Neural cell (in vitro differentiated cells): Measurements from ENCODE around the gene SMIM43. TPM values are rescaled to one million over a fixed set of nuclear protein-coding genes. Genes with fewer than 3 reads are reported as not detected.
"Not testable (repeated sequence)": the region's sequence is repeated elsewhere in the genome, so short reads cannot be mapped to it uniquely, and the experiment has no call there.

Experiments used
- H2AFZ ChIP-seq: fragments of 200-600, 300-800 bp; sonication (generic), shearing (Covaris generic); 2 replicates; pipeline ENCODE4 v1.6.0; 2014; ENCODE audit warnings: low read depth, mild to moderate bottlenecking, antibody characterized with exemption, low read length, moderate library complexity
- H3F3A ChIP-seq: fragments of 200-600 bp; shearing (Covaris generic); 2 replicates; pipeline ENCODE4 v1.6.1; 2016; ENCODE audit warnings: mild to moderate bottlenecking, moderate library complexity, mixed read lengths, antibody characterized with exemption, low read length; ENCODE audit not compliant: insufficient read depth, poor library complexity, severe bottlenecking
- H3K27ac ChIP-seq: fragments of 200-600, 300-800 bp; sonication (generic), shearing (Covaris generic); 2 replicates; pipeline ENCODE4 v1.5.1; 2014; ENCODE audit warnings: mild to moderate bottlenecking, low read length, moderate library complexity
- H3K27me3 ChIP-seq: fragments of 300-800, 200-600 bp; sonication (generic), shearing (Covaris generic); 2 replicates; pipeline ENCODE4 v1.6.0; 2014; ENCODE audit warnings: mild to moderate bottlenecking, low read depth, low read length, moderate library complexity; ENCODE audit not compliant: insufficient read depth
- H3K36me3 ChIP-seq: fragments of 300-800, 200-600 bp; sonication (generic), shearing (Covaris generic); 2 replicates; pipeline ENCODE4 v1.5.1; 2014; ENCODE audit warnings: mild to moderate bottlenecking, antibody characterized with exemption, low read length, moderate library complexity; ENCODE audit not compliant: insufficient read depth
- H3K4me2 ChIP-seq: fragments of 300-800, 200-600 bp; sonication (generic), shearing (Covaris generic); 2 replicates; pipeline ENCODE4 v1.6.0; 2014; ENCODE audit warnings: mild to moderate bottlenecking, low read length
- H3K4me3 ChIP-seq: fragments of 300-800, 200-600 bp; sonication (generic), shearing (Covaris generic); 2 replicates; pipeline ENCODE4 v1.5.1; 2014; ENCODE audit warnings: mild to moderate bottlenecking, low read length, moderate library complexity
- H3K79me2 ChIP-seq: fragments of 200-600 bp; shearing (Covaris generic); replicated peaks from 2 replicates; pipeline ENCODE4 v1.6.0; 2014; ENCODE audit warnings: mild to moderate bottlenecking, low read length, moderate library complexity; ENCODE audit not compliant: insufficient read depth
- H3K9ac ChIP-seq: fragments of 300-800, 200-600 bp; sonication (generic), shearing (Covaris generic); 2 replicates; pipeline ENCODE4 v1.6.1; 2016; ENCODE audit warnings: mild to moderate bottlenecking, low read length, mixed read lengths
- H3K9me2 ChIP-seq: fragments of 200-600 bp; shearing (Covaris generic); 2 replicates; pipeline ENCODE4 v1.6.1; 2016; ENCODE audit warnings: mild to moderate bottlenecking, low read length, mixed read lengths; ENCODE audit not compliant: insufficient read depth
- H3K9me3 ChIP-seq: fragments of 200-600, 300-800 bp; sonication (generic), shearing (Covaris generic); 2 replicates; pipeline ENCODE4 v1.6.1; 2016; ENCODE audit warnings: mild to moderate bottlenecking, mixed run types, low read length, moderate library complexity, mixed read lengths
- H4K20me1 ChIP-seq: fragments of 200-600 bp; shearing (Covaris generic); 2 replicates; pipeline ENCODE4 v1.6.1; 2016; ENCODE audit warnings: mild to moderate bottlenecking, mixed run types; ENCODE audit not compliant: insufficient read depth
- EP300 ChIP-seq: fragments of 450-650 bp; conservative IDR thresholded peaks from 2 replicates; pipeline ENCODE4 v1.6.1; 2014; ENCODE audit warnings: antibody characterized with exemption, mild to moderate bottlenecking, moderate library complexity; ENCODE audit not compliant: poor library complexity, severe bottlenecking
- EZH2 ChIP-seq: fragments of 200-600, 300-800 bp; shearing (Covaris generic), sonication (generic); IDR thresholded peaks from 2 replicates; pipeline ENCODE4 v1.6.1; 2014; ENCODE audit warnings: antibody characterized with exemption, low read length, borderline replicate concordance, mild to moderate bottlenecking; ENCODE audit not compliant: insufficient read depth, poor library complexity, severe bottlenecking
- MXI1 ChIP-seq: fragments of 450-650 bp; conservative IDR thresholded peaks from 2 replicates; pipeline ENCODE4 v1.6.1; 2014; ENCODE audit warnings: antibody characterized with exemption, mild to moderate bottlenecking; ENCODE audit not compliant: poor library complexity, severe bottlenecking
- POLR2AphosphoS5 ChIP-seq: IDR thresholded peaks from 2 replicates; pipeline ENCODE4 v1.6.1; 2012
- RAD21 ChIP-seq: fragments of 450-650 bp; conservative IDR thresholded peaks from 2 replicates; pipeline ENCODE4 v1.6.1; 2014; ENCODE audit warnings: antibody characterized with exemption, mild to moderate bottlenecking, moderate library complexity
- SMC3 ChIP-seq: fragments of 450-650 bp; conservative IDR thresholded peaks from 2 replicates; pipeline ENCODE4 v1.6.1; 2014; ENCODE audit warnings: antibody characterized with exemption, mild to moderate bottlenecking, moderate library complexity; ENCODE audit not compliant: poor library complexity
- TAF1 ChIP-seq: IDR thresholded peaks from 2 replicates; pipeline ENCODE4 v1.6.1; 2012; ENCODE audit warnings: low read depth
- polyA plus RNA-seq: library from polyadenylated mRNA; depleted of rRNA; stranded (reverse); fragments of >200 nt; gene quantifications from 2 replicates; pipeline ENCODE4 v1.2.3, GENCODE V29; 2014
- TF ChIP-seq, protein P1 (sequence below): fragments of 450-650 bp; IDR thresholded peaks from 2 replicates; pipeline ENCODE4 v1.5.1; 2014; ENCODE audit warnings: antibody characterized with exemption, mild to moderate bottlenecking, moderate library complexity; ENCODE audit not compliant: poor library complexity, severe bottlenecking
- TF ChIP-seq, protein P2 (sequence below): IDR thresholded peaks from 2 replicates; pipeline ENCODE4 v1.6.1; 2012; ENCODE audit warnings: borderline replicate concordance

SMIM43 gene
- polyA plus RNA-seq, 1 donor from 2014 or later: 0.17 TPM

DNA sequence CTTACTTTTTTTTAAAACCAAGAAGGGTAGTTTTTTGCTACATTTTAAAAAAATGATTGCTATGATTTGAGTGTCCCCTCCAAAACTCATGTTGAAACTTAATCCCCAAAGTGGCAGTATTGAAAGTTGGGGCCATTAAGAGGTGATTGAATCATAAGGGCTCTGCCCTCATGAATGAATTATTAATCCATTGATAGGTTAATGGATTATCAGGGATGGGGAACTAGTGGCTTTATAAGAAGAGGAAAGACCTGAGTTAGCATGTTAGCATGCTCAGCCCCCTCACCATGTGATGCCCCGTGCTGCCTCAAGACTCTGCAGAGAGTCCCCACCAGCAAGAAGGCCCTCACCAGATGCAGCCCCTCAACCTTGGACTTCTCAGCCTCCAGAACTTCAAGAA lies 31.0 kb downstream of the SMIM43 start:
- no peaks in the 10 kb centered on the region for H4K20me1 ChIP-seq
- TF ChIP-seq SMC3: no peak
- no peak for TF ChIP-seq TAF1
- TF ChIP-seq EP300: no peak
- TF ChIP-seq, protein P1, sequence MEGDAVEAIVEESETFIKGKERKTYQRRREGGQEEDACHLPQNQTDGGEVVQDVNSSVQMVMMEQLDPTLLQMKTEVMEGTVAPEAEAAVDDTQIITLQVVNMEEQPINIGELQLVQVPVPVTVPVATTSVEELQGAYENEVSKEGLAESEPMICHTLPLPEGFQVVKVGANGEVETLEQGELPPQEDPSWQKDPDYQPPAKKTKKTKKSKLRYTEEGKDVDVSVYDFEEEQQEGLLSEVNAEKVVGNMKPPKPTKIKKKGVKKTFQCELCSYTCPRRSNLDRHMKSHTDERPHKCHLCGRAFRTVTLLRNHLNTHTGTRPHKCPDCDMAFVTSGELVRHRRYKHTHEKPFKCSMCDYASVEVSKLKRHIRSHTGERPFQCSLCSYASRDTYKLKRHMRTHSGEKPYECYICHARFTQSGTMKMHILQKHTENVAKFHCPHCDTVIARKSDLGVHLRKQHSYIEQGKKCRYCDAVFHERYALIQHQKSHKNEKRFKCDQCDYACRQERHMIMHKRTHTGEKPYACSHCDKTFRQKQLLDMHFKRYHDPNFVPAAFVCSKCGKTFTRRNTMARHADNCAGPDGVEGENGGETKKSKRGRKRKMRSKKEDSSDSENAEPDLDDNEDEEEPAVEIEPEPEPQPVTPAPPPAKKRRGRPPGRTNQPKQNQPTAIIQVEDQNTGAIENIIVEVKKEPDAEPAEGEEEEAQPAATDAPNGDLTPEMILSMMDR: no peak
- no peak for TF ChIP-seq EZH2
- no peak for TF ChIP-seq POLR2AphosphoS5
- TF ChIP-seq, protein P2, sequence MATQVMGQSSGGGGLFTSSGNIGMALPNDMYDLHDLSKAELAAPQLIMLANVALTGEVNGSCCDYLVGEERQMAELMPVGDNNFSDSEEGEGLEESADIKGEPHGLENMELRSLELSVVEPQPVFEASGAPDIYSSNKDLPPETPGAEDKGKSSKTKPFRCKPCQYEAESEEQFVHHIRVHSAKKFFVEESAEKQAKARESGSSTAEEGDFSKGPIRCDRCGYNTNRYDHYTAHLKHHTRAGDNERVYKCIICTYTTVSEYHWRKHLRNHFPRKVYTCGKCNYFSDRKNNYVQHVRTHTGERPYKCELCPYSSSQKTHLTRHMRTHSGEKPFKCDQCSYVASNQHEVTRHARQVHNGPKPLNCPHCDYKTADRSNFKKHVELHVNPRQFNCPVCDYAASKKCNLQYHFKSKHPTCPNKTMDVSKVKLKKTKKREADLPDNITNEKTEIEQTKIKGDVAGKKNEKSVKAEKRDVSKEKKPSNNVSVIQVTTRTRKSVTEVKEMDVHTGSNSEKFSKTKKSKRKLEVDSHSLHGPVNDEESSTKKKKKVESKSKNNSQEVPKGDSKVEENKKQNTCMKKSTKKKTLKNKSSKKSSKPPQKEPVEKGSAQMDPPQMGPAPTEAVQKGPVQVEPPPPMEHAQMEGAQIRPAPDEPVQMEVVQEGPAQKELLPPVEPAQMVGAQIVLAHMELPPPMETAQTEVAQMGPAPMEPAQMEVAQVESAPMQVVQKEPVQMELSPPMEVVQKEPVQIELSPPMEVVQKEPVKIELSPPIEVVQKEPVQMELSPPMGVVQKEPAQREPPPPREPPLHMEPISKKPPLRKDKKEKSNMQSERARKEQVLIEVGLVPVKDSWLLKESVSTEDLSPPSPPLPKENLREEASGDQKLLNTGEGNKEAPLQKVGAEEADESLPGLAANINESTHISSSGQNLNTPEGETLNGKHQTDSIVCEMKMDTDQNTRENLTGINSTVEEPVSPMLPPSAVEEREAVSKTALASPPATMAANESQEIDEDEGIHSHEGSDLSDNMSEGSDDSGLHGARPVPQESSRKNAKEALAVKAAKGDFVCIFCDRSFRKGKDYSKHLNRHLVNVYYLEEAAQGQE: no peak
- no peak for TF ChIP-seq MXI1
- H3K4me2 ChIP-seq: no peak overlapping the region
- no peak overlapping the region for H3K27ac ChIP-seq
- H3F3A ChIP-seq: no peaks in the 10 kb centered on the region
- no peak overlapping the region for H3K4me3 ChIP-seq
- no peaks in the 10 kb centered on the region for H3K27me3 ChIP-seq
- H3K9ac ChIP-seq: no peak overlapping the region
- no peaks in the 10 kb centered on the region for H3K36me3 ChIP-seq
- H3K9me2 ChIP-seq: no peaks in the 10 kb centered on the region
- H2AFZ ChIP-seq: no peak overlapping the region
- no peaks in the 10 kb centered on the region for H3K9me3 ChIP-seq
- H3K79me2 ChIP-seq: no peaks in the 10 kb centered on the region

DNA sequence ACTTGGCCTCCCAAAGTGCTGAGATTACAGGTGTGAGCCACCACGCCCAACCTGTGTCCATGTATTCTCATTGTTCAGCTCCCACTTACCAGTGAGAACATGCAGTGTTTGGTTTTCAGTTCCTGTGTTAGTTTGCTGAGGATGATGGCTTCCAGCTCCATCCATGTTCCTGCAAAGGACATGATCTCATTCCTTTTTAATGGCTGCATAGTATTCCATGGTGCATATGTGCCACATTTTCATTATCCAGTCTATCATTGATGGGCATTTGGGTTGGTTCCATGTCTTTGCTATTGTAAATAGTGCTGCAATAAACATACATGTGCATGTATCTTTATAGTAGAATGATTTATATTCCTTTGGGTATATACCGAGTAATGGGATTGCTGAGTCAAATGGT lies 35.2 kb downstream of the SMIM43 start:
- H3K79me2 ChIP-seq, H3K4me3 ChIP-seq, H3K27me3 ChIP-seq, H3K36me3 ChIP-seq, H3K9me3 ChIP-seq, H3K27ac ChIP-seq, H4K20me1 ChIP-seq, H3K9me2 ChIP-seq, H2AFZ ChIP-seq, H3K9ac ChIP-seq, H3F3A ChIP-seq, H3K4me2 ChIP-seq: not testable (repeated sequence)

DNA sequence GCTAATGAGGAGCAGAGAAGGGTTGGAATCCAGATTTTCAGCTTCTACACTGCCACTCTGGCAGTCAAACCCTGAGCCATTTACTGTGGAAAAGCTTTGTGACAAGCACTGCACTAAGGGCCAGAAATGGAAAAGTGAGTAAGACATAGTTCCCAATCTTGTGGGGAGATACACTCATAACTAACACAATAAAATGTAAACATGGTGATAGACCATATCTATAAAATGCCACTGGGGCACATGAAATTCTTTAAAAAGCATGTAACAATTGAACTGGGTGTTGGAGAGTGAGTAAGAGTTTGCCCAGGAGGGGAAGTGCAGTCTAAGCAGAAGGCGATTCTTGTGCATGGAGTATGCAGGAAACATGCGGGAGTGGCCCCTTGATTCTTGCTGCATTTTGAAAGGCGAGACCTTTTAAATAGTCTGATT lies 36.2 kb downstream of the SMIM43 start:
- Histone ChIP-seq H3K9ac (no peak overlapping the region), H3K4me2 (no peak overlapping the region)

More for the DNA sequence above, 36.2 kb downstream of the SMIM43 start:
- no peak overlapping the region for H2AFZ ChIP-seq
- no peaks in the 10 kb centered on the region for H3K36me3 ChIP-seq
- H3K27me3 ChIP-seq: no peaks in the 10 kb centered on the region
- H3K9me2 ChIP-seq: no peaks in the 10 kb centered on the region
- H3F3A ChIP-seq: no peaks in the 10 kb centered on the region
- H3K27ac ChIP-seq: no peak overlapping the region
- no peak overlapping the region for H3K4me3 ChIP-seq
- TF ChIP-seq, protein P2: no peak
- TF ChIP-seq, protein P1: no peak
- TF ChIP-seq POLR2AphosphoS5: no peak
- TF ChIP-seq RAD21: no peak
- TF ChIP-seq SMC3: no peak
- TF ChIP-seq MXI1: no peak
- TF ChIP-seq EP300: no peak
- TF ChIP-seq EZH2: no peak
- no peak for TF ChIP-seq TAF1
- no peaks in the 10 kb centered on the region for H3K79me2 ChIP-seq
- H4K20me1 ChIP-seq: no peaks in the 10 kb centered on the region
- H3K9me3 ChIP-seq: no peaks in the 10 kb centered on the region
